HG02938 (cell line): ENCODE results near the gene XCR1.
"Not testable (repeated sequence)": the region's sequence is repeated elsewhere in the genome, so short reads cannot be mapped to it uniquely, and the experiment has no call there.

Source experiments
- ATAC-seq: cut with Tn5 transposase; IDR thresholded peaks from one replicate; pipeline ENCODE4 v1.9.1; 2021; ENCODE audit warnings: mild to moderate bottlenecking, moderate library complexity; ENCODE audit not compliant: unreplicated experiment

Gene XCR1

GRCh38 chr3:46007280-46007679, 20.0 kb downstream of the XCR1 start:
- ATAC-seq, result no peak

GRCh38 chr3:46006238-46007032, 20.8 kb downstream of the XCR1 start:
- no peak for ATAC-seq

- not testable (repeated sequence) for ATAC-seq
Observed at GRCh38 chr3:46003706-46004105, 23.6 kb downstream of the XCR1 start.

- no peak for ATAC-seq
Observed at GRCh38 chr3:46001178-46001577, 26.1 kb downstream of the XCR1 start.

GRCh38 chr3:45997942-45998341, 29.3 kb downstream of the XCR1 start:
- no peak for ATAC-seq

GRCh38 chr3:45997499-45997898, 29.8 kb downstream of the XCR1 start:
- ATAC-seq, result not testable (repeated sequence)

GRCh38 chr3:45995236-45996192, 31.8 kb downstream of the XCR1 start, which contains the start of gene FYCO1:
FYCO1 (minus strand) TSS chr3:45995824; CDS start chr3:45984910, 10,914 bp downstream.
- peak; percentile 82 for ATAC-seq

GRCh38 chr3:45994419-45995235, 32.7 kb downstream of the XCR1 start:
- ATAC-seq, result peak; percentile 6

- no peak for ATAC-seq
Observed at GRCh38 chr3:45993421-45994027, 33.8 kb downstream of the XCR1 start.

GRCh38 chr3:45992821-45993221, 34.5 kb downstream of the XCR1 start:
- no peak for ATAC-seq

- ATAC-seq, result no peak
Observed at GRCh38 chr3:45992133-45992729, 35.1 kb downstream of the XCR1 start.

- ATAC-seq, result no peak
Observed at GRCh38 chr3:45991341-45991740, 35.9 kb downstream of the XCR1 start.

- no peak for ATAC-seq
Observed at GRCh38 chr3:45990181-45990580, 37.1 kb downstream of the XCR1 start.

GRCh38 chr3:45988804-45989203, 38.5 kb downstream of the XCR1 start:
- no peak for ATAC-seq

- no peak for ATAC-seq
Observed at GRCh38 chr3:45988362-45988761, 38.9 kb downstream of the XCR1 start.

GRCh38 chr3:45987368-45988291, 39.7 kb downstream of the XCR1 start:
- no peak for ATAC-seq

- no peak for ATAC-seq
Observed at GRCh38 chr3:45986303-45986982, 40.8 kb downstream of the XCR1 start.

- no peak for ATAC-seq
Observed at GRCh38 chr3:45985532-45986302, 41.6 kb downstream of the XCR1 start.
